Neural cell (in vitro differentiated cells): ENCODE results near the gene CD84. TPM values are rescaled to one million over a fixed set of nuclear protein-coding genes. Genes with fewer than 3 reads are reported as not detected.

Experiments used
- H2AFZ ChIP-seq: fragments of 200-600, 300-800 bp; sonication (generic), shearing (Covaris generic); 2 replicates; pipeline ENCODE4 v1.6.0; 2014; ENCODE audit warnings: low read depth, mild to moderate bottlenecking, antibody characterized with exemption, low read length, moderate library complexity
- H3F3A ChIP-seq: fragments of 200-600 bp; shearing (Covaris generic); 2 replicates; pipeline ENCODE4 v1.6.1; 2016; ENCODE audit warnings: mild to moderate bottlenecking, moderate library complexity, mixed read lengths, antibody characterized with exemption, low read length; ENCODE audit not compliant: insufficient read depth, poor library complexity, severe bottlenecking
- H3K27ac ChIP-seq: fragments of 200-600, 300-800 bp; sonication (generic), shearing (Covaris generic); 2 replicates; pipeline ENCODE4 v1.5.1; 2014; ENCODE audit warnings: mild to moderate bottlenecking, low read length, moderate library complexity
- H3K27me3 ChIP-seq: fragments of 300-800, 200-600 bp; sonication (generic), shearing (Covaris generic); 2 replicates; pipeline ENCODE4 v1.6.0; 2014; ENCODE audit warnings: mild to moderate bottlenecking, low read depth, low read length, moderate library complexity; ENCODE audit not compliant: insufficient read depth
- H3K36me3 ChIP-seq: fragments of 300-800, 200-600 bp; sonication (generic), shearing (Covaris generic); 2 replicates; pipeline ENCODE4 v1.5.1; 2014; ENCODE audit warnings: mild to moderate bottlenecking, antibody characterized with exemption, low read length, moderate library complexity; ENCODE audit not compliant: insufficient read depth
- H3K4me2 ChIP-seq: fragments of 300-800, 200-600 bp; sonication (generic), shearing (Covaris generic); 2 replicates; pipeline ENCODE4 v1.6.0; 2014; ENCODE audit warnings: mild to moderate bottlenecking, low read length
- H3K4me3 ChIP-seq: fragments of 300-800, 200-600 bp; sonication (generic), shearing (Covaris generic); 2 replicates; pipeline ENCODE4 v1.5.1; 2014; ENCODE audit warnings: mild to moderate bottlenecking, low read length, moderate library complexity
- H3K79me2 ChIP-seq: fragments of 200-600 bp; shearing (Covaris generic); replicated peaks from 2 replicates; pipeline ENCODE4 v1.6.0; 2014; ENCODE audit warnings: mild to moderate bottlenecking, low read length, moderate library complexity; ENCODE audit not compliant: insufficient read depth
- H3K9ac ChIP-seq: fragments of 300-800, 200-600 bp; sonication (generic), shearing (Covaris generic); 2 replicates; pipeline ENCODE4 v1.6.1; 2016; ENCODE audit warnings: mild to moderate bottlenecking, low read length, mixed read lengths
- H3K9me2 ChIP-seq: fragments of 200-600 bp; shearing (Covaris generic); 2 replicates; pipeline ENCODE4 v1.6.1; 2016; ENCODE audit warnings: mild to moderate bottlenecking, low read length, mixed read lengths; ENCODE audit not compliant: insufficient read depth
- H3K9me3 ChIP-seq: fragments of 200-600, 300-800 bp; sonication (generic), shearing (Covaris generic); 2 replicates; pipeline ENCODE4 v1.6.1; 2016; ENCODE audit warnings: mild to moderate bottlenecking, mixed run types, low read length, moderate library complexity, mixed read lengths
- H4K20me1 ChIP-seq: fragments of 200-600 bp; shearing (Covaris generic); 2 replicates; pipeline ENCODE4 v1.6.1; 2016; ENCODE audit warnings: mild to moderate bottlenecking, mixed run types; ENCODE audit not compliant: insufficient read depth
- CTCF ChIP-seq: fragments of 450-650 bp; IDR thresholded peaks from 2 replicates; pipeline ENCODE4 v1.5.1; 2014; ENCODE audit warnings: antibody characterized with exemption, mild to moderate bottlenecking, moderate library complexity; ENCODE audit not compliant: poor library complexity, severe bottlenecking
- EP300 ChIP-seq: fragments of 450-650 bp; conservative IDR thresholded peaks from 2 replicates; pipeline ENCODE4 v1.6.1; 2014; ENCODE audit warnings: antibody characterized with exemption, mild to moderate bottlenecking, moderate library complexity; ENCODE audit not compliant: poor library complexity, severe bottlenecking
- EZH2 ChIP-seq: fragments of 200-600, 300-800 bp; shearing (Covaris generic), sonication (generic); IDR thresholded peaks from 2 replicates; pipeline ENCODE4 v1.6.1; 2014; ENCODE audit warnings: antibody characterized with exemption, low read length, borderline replicate concordance, mild to moderate bottlenecking; ENCODE audit not compliant: insufficient read depth, poor library complexity, severe bottlenecking
- MXI1 ChIP-seq: fragments of 450-650 bp; conservative IDR thresholded peaks from 2 replicates; pipeline ENCODE4 v1.6.1; 2014; ENCODE audit warnings: antibody characterized with exemption, mild to moderate bottlenecking; ENCODE audit not compliant: poor library complexity, severe bottlenecking
- POLR2AphosphoS5 ChIP-seq: IDR thresholded peaks from 2 replicates; pipeline ENCODE4 v1.6.1; 2012
- RAD21 ChIP-seq: fragments of 450-650 bp; conservative IDR thresholded peaks from 2 replicates; pipeline ENCODE4 v1.6.1; 2014; ENCODE audit warnings: antibody characterized with exemption, mild to moderate bottlenecking, moderate library complexity
- REST ChIP-seq: IDR thresholded peaks from 2 replicates; pipeline ENCODE4 v1.6.1; 2012; ENCODE audit warnings: borderline replicate concordance
- SMC3 ChIP-seq: fragments of 450-650 bp; conservative IDR thresholded peaks from 2 replicates; pipeline ENCODE4 v1.6.1; 2014; ENCODE audit warnings: antibody characterized with exemption, mild to moderate bottlenecking, moderate library complexity; ENCODE audit not compliant: poor library complexity
- TAF1 ChIP-seq: IDR thresholded peaks from 2 replicates; pipeline ENCODE4 v1.6.1; 2012; ENCODE audit warnings: low read depth
- polyA plus RNA-seq: library from polyadenylated mRNA; depleted of rRNA; stranded (reverse); fragments of >200 nt; gene quantifications from 2 replicates; pipeline ENCODE4 v1.2.3, GENCODE V29; 2014

CD84 gene
- polyA plus RNA-seq, 1 donor from 2014 or later, result not detected

DNA sequence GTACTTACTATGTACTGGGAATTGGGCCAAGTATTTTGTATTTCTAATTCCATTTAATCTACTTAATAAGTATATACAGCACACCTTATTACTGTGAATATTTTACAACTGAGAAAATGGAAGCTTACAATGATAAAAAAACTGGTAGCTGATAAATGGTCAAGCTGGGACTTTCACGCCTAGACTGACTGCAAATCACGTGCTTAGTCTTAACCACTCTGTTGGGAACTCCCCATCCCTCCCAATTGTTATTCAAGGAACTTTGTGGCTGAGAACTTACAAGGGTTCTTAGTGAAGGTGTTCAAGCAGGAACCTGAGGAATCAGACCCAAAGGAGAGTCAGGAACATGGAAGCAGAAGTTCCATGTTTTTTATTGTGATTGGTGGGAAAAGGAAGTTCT lies 26.9 kb downstream of the CD84 start:
- Histone ChIP-seq H3K9me3 (no peaks in the 10 kb centered on the region), H3K9ac (no peak overlapping the region), H3K36me3 (no peaks in the 10 kb centered on the region), H3K27me3 (no peaks in the 10 kb centered on the region), H3K79me2 (no peaks in the 10 kb centered on the region), H2AFZ (no peak overlapping the region), H3K4me2 (no peak overlapping the region), H3K27ac (no peak overlapping the region), H3F3A (no peaks in the 10 kb centered on the region), H3K4me3 (no peak overlapping the region), H3K9me2 (no peaks in the 10 kb centered on the region), H4K20me1 (no peaks in the 10 kb centered on the region)
- no peak for TF ChIP-seq EP300
- TF ChIP-seq CTCF, result no peak
- no peak for TF ChIP-seq TAF1
- TF ChIP-seq MXI1, result no peak
- no peak for TF ChIP-seq EZH2
- no peak for TF ChIP-seq POLR2AphosphoS5
- TF ChIP-seq RAD21, result no peak
- no peak for TF ChIP-seq REST
- TF ChIP-seq SMC3, result no peak

DNA sequence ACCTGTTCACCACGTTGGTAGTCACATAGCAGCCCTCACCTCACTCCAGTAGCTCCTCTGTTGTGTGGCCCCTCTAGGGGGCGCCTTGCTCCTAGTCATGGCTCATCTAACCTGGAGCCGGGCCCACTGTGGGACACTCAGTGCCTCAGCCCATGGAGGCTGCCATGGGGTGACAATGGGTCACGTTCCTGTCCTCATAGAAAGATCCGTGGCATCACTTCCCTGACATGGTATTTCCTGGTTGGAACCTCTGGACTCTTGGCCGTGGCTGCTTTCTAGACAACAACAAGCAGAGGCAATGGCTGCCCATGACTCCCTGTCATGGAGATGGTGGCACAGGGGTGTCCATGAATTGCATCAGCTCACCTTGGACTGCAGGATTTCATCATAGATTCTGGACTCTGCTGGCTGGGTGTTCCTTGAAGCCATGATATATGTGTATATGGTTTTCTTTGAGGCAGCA lies 28.7 kb downstream of the CD84 start:
- no peaks in the 10 kb centered on the region for H4K20me1 ChIP-seq
- H3K27me3 ChIP-seq, result no peaks in the 10 kb centered on the region
- H3K36me3 ChIP-seq, result no peaks in the 10 kb centered on the region
- no peaks in the 10 kb centered on the region for H3K79me2 ChIP-seq
- no peaks in the 10 kb centered on the region for H3F3A ChIP-seq
- no peaks in the 10 kb centered on the region for H3K9me3 ChIP-seq
- H2AFZ ChIP-seq, result no peak overlapping the region
- H3K27ac ChIP-seq, result no peak overlapping the region
- no peaks in the 10 kb centered on the region for H3K9me2 ChIP-seq
- no peak overlapping the region for H3K4me2 ChIP-seq
- no peak overlapping the region for H3K9ac ChIP-seq
- no peak for TF ChIP-seq CTCF
- no peak for TF ChIP-seq MXI1
- no peak for TF ChIP-seq RAD21
- TF ChIP-seq REST, result no peak
- TF ChIP-seq POLR2AphosphoS5, result no peak
- no peak for TF ChIP-seq SMC3
- TF ChIP-seq EP300, result no peak
- no peak for TF ChIP-seq TAF1
- no peak for TF ChIP-seq EZH2
- no peak overlapping the region for H3K4me3 ChIP-seq
